GM21526 (cell line): ENCODE data around the gene CHMP3.
"Not testable (repeated sequence)": the region's sequence is repeated elsewhere in the genome, so short reads cannot be mapped to it uniquely, and the experiment has no call there.

Experiments used
- ATAC-seq: cut with Tn5 transposase; IDR thresholded peaks from one replicate; pipeline ENCODE4 v1.9.1; 2021; ENCODE audit warnings: moderate library complexity; ENCODE audit not compliant: unreplicated experiment, low FRiP score

The CHMP3 gene

DNA sequence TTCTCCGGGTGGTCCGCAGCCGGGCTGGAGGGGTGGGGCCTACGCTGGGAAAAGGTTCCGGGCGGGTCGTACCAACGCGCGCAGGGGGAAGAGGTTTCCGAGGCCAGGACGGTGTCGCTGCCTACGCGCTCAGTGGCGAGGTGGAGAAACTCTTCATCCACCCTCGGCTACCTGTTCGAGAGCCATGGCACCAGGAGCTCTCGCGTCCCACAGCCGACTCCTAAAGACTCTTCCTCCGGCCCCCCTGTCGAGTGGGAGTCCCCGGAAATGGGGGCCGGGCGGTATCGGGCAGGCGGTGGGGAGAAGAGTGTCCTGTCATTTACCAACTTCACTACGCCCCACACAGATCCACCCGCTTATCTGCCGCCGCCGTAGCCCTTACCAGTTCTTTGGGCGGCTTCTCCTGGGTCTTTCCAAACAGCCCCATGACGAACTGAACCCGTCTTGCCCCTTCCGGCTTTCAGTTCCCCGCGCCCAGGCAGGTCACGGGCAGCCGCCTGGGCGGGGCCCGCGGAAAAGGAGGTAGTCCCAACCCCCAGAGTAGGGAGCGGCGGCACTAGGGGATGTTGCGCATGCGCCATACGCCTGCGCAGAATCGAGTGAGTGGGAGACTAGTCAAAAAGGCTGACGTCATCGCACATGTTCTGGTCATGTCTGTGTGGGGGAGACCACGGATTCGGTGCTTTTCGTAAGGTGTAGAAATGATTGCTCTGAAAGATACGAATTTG, at the start of gene CHMP3:
Gene CHMP3 (minus strand): TSS at position 522 of the 728 bp plus-strand sequence. CDS start 95 bp downstream, at position 427.
- peak; percentile 87 for ATAC-seq

DNA sequence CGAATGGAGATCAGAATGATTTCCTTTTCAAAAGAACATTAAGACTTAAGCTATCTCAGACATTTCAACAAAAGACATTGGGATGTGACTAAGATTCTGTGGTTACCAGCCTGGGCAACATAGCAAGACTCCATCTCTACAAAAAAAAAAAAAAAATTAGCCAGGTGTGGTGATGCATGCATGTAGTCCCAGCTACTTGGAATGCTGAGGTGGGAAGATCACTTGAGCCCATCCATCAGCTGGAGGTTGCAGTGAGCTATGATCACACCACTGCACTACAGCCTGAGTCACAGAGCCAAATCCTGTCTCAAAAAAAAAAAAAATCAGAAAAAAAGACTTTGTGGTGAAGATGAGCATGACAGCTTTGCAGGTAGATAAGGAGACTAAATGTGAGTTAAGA, 47.6 kb upstream of the CHMP3 start:
- ATAC-seq: no peak

DNA sequence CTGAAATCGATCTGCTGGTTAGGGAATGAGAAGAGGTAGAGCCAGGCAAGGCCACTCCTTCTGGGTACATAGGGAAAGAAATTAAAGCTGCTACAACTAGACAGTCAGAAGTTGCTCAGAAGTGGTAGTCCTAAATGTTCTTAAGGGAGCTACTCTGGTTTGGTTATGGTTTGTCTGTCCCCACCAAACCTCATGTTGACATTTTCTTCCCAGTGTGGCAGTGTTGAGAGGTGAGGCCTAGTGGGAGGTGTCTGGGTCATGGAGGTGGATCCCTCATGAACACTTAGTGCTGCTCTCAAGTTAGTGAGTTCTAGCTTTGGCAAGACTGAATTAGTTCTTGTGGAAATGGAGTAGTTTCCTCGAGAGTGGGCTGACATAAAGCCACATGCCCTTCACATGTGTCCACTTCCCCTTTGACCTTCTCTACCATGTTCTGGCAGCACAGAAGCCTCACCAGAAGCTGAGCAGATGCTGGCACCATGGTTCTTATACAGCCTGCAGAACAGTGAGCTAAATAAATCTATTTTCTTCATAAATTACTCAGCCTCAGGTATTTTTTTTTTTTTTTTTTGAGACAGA, 45.7 kb upstream of the CHMP3 start:
- no peak for ATAC-seq

DNA sequence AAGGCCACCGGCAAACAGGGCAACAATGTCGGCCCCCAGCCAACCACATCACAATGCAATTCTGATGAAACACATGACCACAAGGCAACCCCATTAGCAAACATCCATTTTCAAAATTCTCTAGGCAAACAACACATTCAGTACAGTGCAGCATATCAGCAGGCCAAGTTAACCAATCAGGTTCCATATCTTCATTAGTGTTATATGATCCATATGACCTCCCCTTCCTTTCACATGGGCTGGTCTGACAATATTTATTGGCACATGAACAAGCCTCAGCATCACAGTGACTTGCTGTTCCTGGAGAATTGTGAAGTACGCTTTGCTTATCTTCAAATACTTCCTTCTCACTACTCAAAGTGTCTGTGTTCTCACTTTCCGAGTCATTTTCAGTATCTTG, 40.7 kb upstream of the CHMP3 start:
- ATAC-seq: no peak

DNA sequence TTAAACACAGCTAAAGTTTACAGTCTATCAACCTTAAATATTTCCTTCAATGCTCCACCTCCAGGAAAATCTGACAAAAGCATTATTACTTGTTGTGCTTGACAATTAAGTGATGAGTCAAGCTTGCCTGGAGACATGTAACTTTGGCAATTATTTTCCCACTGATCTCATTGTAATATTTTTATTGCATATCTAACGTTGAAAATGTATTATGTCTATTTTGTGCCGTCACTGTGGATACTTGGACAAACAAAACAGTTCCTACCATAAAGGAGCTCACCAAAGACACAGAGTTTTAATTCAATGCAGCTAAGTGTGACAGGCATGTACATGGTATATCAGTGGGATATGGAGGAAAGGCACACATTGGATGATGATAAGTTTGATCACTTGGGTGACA, 35.7 kb upstream of the CHMP3 start:
- no peak for ATAC-seq

DNA sequence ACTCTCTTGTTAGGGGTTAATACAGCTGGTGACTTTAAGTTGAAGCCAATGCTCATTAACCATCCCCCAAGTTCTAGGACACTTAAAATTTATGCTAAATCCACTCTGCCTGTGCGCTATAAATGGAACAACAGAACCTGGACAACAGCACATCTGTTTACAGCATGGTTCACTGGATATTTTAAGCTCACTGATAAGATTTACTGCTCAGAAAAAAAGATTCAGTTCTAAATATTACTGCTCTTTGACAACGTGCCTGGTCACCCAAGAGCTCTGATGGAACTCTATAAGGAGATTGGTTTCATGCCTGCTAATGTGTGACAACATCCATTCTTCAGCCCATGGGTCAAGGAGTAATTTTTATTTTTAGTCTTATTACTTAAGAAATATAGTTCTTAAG, 32.9 kb upstream of the CHMP3 start:
- ATAC-seq: no peak

DNA sequence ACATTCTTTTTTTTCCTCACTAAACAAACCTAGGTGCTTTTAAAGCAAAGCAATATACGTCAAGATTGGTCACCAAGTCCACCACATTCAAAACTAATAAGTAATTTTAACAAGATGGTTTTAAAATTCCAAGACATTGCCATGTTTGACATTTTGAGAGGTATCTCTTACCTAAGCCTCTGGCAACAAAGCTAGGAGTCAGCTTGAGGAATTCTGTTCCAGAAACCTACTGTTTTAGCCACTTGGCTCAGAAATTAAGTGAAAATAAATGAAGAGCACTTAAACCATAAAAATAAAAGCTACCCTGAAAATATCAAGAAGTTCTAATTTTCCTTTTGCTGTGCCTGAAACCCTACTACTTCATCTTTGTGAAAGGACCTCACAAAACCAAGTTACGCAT, 30.0 kb upstream of the CHMP3 start:
- ATAC-seq: no peak

DNA sequence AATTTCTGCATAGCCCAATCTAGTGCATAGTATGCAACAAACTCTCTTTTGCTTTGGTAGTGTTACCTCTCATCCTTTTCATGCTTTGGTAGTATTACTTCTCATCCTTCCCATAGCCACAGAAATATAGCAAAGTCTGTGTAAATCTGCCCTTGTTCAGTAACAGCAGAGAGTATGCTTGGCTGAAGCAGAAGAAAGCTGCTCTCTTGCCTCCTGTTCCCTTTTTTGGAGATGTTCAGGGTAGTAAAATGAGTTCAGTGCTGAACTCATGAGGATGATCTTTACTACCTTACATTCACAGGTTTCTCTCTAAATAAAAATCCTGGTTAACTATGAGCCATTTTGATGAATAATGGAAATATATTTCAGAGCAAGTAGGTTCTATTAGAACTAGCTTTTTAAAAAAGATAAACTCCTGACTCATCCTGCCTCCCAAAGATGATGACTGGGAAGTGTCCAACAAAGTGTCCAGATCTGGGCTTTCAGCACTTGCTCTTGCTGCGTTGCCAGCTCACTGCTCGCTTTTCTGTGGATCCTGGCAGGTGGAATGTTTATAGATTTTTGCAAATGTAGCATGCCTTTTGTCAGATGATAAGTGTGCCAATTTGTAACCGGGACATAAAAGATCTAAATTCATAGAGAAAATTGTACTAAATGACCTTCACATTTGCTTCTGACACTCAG, 29.4 kb upstream of the CHMP3 start:
- ATAC-seq: no peak

DNA sequence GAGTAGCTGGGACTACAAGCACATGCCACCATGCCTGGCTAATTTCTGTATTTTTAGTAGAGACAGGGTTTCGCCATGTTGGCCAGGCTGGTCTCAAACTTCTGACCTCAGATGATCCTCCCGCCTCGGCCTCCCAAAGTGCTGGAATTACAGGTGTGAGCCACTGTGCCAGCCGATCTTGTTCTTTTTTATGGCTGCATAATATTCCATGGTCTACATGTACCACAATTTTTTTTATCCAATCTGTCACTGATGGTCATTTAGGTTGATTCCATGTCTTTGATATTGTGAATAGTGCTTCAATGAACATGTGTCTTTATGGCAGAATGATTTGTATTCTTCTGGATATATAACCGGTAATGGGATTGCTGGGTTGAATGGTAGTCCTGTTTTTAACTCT, 26.5 kb upstream of the CHMP3 start:
- not testable (repeated sequence) for ATAC-seq

DNA sequence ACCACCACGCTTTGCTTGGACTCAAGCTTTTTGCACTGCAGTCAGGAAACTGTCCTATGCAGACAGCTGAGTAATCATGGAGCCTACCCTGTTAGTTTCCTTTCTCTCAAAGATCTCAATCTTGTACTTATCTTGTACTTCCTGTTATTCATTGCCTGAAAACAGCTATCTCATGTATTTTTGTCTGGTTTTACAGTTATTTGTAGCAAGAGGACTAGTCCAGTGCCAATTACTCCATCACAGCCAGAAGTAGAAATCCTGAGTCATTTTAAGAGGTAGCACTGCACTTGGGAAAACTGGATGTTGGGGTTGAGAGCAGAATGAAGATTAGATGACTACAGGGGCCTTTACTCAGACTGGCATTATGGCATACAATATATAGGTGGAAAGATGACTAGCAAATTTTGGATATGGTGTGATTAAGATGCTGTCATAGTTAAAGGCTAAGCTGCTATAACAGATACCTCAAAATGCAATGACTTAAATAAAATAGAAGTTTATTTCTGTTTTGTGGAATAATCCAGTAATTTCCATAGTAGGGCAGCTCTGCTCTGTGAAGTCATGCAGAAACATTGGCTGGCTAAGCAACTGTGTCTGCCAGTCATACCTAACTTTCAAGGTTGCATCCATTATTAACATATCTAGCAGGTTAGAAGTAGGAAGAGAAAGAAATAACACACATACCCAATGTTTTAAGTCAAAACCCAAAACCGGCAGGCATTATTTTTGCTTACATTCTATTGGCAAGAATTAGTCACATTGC, 21.1 kb upstream of the CHMP3 start:
- peak; percentile 75 for ATAC-seq

DNA sequence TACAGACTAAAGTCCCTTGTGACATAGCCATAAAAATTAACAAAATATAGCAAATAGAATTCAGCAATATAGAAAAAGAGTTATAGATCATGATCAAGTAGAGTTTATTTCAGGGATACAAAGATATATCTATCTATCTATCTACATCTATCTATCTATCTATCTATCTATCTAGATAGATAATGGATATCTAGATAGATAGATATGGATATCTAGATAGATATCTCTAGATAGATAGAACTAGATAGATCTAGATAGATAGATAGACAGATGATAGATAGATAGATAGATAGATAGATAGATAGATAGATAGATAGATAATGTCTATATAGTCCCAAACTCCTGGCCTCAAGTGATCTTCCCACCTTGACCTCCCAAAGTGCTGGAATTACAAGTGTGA, 17.3 kb upstream of the CHMP3 start:
- ATAC-seq: no peak

DNA sequence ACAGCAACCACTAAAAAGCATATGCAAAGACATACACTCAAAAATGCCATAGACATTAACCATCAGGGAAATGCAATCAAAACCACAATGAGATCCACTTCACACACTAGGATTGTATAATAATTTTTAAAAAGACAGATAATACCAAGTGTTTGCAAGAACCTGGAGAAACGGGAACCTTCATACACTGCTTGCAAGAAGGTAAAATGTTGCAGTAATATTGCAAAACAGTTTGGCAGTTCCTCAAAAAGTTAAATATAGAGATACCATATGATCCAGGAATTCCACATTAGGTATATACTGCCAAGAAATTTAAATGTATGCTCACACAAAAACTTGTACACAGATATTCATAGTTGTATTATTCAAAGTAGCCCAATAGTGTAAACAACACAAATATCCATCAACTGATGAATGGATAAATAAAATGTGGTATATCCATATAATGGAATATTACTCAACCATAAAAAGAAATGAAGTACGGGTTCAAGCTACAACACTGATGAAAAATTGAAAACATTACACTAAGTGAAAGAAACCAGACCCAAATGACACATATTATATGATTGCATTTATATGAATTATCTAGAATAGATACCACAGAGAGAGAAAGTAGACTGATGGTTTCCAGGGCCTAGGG, 14.7 kb upstream of the CHMP3 start:
- ATAC-seq: no peak

DNA sequence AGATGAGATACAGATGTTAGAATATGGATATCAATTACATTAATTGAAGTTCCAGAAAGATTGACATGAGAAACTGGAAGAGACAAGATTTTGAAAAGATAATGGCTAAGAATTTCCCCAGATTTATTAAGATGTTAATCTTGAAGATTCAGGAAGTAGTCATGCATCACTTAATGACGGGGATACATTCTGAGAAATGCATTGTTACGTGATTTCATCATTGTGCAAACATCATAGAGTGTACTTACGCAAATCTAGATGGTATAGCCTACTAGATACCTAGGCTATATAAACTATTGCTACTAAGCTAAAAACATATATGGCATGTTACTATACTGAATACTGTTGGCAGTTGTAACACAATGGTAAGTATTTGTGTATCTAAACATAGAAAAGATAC, 6.8 kb upstream of the CHMP3 start:
- ATAC-seq: no peak

DNA sequence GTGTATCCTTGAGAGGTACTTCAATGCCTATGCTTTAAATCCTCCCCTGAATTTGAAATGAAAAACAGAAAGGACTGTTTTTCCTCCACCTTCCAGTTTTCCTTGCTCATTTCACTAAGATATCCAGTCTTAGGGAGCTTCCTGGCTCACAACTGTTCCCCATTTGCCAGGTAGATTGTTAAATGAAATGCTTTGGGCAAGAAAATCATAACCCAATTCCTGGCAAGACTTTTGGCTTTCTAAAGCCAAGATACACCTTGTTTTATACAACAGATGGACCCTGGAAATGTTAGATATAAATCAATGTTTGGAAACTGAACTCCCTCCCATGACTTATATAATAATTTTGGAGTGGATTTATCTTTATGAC, 3.6 kb upstream of the CHMP3 start:
- ATAC-seq: no peak

DNA sequence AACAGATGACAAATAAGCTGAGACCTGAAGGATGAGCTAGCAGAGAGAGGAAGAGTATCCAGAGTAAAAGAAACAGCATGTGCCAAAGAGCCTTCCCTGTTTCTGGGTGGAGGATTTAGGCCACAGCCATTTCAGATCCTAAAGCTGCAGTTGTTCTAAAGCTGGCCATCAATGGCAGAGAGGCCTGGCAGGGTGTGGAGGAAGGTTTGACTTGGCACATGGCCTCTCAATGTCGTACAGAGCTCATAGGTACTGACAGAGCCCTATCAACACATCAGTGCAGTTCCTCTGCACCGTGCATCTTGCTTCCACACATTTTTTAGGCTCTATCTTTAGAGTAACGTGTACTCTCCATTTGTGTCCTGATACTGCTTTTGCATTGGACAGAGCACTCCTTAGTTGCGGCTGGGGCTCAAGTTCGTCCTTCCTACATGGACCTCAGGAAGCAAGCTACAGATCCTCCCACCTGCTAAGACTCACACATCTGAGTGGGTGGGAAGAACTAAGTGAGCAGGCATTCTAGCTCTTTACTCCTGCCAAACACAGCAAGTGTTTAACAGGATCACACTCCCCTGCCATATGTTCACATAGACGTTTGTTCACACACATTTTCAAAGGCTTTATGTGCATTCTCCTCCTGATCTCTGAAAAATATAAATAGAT, 3.0 kb upstream of the CHMP3 start:
- no peak for ATAC-seq

DNA sequence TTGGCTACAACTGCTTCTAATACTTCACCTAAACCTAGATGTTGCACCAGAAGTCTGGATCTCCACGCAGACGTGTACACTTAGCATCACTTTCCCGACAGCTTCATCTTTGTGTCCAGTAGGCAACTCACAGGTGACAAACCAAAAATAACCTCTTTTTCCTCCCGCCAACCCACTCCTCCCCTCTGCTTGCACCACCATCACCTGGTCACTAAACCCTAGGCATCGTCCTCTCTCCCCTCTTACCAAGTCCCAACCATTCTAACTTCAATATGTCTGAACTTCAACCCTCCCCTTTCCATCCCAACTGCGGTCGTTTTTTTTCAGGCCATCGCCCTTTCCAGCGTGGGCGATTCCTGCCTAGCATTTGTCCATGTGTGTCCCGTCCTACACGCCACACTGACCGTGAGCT, 413 bp upstream of the CHMP3 start:
- ATAC-seq: no peak

DNA sequence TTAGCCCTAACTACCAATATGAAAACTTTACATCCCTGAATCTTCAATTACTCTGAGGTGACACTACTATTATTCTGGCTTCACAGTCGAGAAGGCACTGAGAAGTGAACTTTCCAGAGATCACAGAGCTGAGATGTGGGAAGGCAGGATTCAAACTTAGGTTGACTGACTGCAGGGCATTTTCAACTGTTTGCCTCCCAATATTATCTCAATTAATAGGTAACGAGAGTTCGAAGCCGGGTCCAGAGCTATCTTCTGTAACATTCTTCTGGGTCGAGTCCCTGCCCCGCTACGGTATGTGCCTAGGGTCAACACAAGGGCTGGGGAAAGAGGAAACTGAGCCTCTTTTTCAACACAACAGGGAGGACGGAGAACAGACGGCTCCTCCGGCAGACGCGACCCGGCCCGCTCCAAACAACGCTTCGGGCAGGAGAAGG, 740 bp downstream of the CHMP3 start:
- ATAC-seq: no peak

DNA sequence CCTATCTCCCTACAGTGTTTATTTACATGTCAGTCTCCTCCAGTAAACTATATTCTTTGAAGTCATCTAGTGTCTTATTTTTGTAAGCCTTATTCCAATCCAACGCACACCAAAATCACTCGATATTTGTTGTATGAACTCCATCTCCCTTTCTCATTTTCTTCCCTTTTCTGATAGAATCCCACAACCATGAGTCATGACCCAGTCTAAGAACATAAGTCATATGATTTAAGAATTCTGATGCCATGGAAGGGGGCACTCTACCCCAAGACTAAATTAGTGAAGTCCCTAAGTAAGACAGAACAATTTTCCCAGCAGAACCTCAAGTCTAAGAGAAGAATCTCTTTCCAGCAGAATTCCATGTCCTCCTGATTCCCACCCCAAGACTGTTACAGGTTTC, 5.4 kb downstream of the CHMP3 start:
- ATAC-seq: no peak

DNA sequence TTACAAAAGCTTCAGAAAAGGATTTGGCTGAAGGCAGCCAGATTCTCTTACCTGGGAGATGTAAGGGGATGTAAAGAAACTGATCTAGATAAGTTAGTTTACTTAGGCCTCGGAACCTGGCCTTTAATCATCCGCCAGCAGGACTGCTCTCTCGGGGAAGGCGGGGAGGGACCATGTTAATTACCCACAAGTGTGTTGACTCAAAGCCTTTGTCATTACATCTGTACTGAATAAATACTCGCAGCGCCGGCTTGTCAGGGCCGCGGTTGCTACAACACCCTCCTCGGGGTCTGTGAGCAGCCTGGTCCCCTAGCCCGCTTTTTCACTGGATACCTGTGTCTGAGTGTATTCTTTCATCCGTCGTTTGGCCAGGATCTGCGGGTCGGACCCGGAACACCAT, 6.7 kb downstream of the CHMP3 start:
- no peak for ATAC-seq

DNA sequence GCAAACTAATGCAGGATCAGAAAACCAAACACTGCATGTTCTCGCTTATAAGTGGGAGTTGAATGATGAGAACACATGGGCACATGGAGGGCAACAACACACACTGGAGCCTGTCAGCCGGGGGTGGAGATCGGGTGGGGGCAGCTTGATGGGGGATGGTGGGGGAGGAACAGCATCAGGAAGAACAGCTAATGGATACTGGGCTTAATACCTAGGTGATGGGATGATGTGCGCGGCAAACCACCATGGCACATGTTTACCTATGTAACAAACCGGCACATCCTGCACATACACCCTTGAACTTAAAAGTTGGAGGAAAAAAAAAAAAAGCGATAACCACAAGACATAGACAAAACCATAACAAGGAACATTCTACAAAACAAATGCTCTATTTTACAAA, 10.4 kb downstream of the CHMP3 start:
- no peak for ATAC-seq
